Progenitor cell of endocrine pancreas (in vitro differentiated cells): Measurements from ENCODE around the gene SERTAD4. TPM values are rescaled to one million over a fixed set of nuclear protein-coding genes. Genes with fewer than 3 reads are reported as not detected.

Source experiments
- DNase-seq: peaks from one replicate; pipeline ENCODE4 v3.0.0; 2021; ENCODE audit warnings: low spot score; ENCODE audit not compliant: unreplicated experiment
- H3K27ac Mint-ChIP-seq: 2 replicates; pipeline ENCODE4 v1.8.0; 2021; ENCODE audit warnings: mild to moderate bottlenecking, moderate library complexity, mixed read lengths
- H3K27me3 Mint-ChIP-seq: 2 replicates; pipeline ENCODE4 v1.8.0; 2021; ENCODE audit warnings: mixed read lengths
- H3K36me3 Mint-ChIP-seq: 2 replicates; pipeline ENCODE4 v1.8.0; 2022; ENCODE audit warnings: mixed read lengths; ENCODE audit not compliant: insufficient read depth
- H3K4me1 Mint-ChIP-seq: 2 replicates; pipeline ENCODE4 v1.8.0; 2021; ENCODE audit warnings: low read depth, mixed read lengths
- H3K4me3 Mint-ChIP-seq: 2 replicates; pipeline ENCODE4 v1.8.0; 2021; ENCODE audit warnings: low read depth, mild to moderate bottlenecking, moderate library complexity, mixed read lengths
- H3K9me3 Mint-ChIP-seq: 2 replicates; pipeline ENCODE4 v1.8.0; 2021; ENCODE audit warnings: low read depth, mixed read lengths
- CTCF ChIP-seq: fragments of 200-600 bp; sonication (generic); IDR thresholded peaks from one replicate; pipeline ENCODE4 v1.5.0; 2021; ENCODE audit warnings: antibody characterized with exemption, mild to moderate bottlenecking; ENCODE audit not compliant: unreplicated experiment
- total RNA-seq: library from RNA; stranded (reverse); gene quantifications from 2 replicates; pipeline ENCODE4 v1.2.1, GENCODE V29; 2021

SERTAD4 gene
- total RNA-seq, 1 donor from 2014 or later = 1.1 TPM

GRCh38 chr1:210291786-210292230, 59.2 kb downstream of the SERTAD4 start:
- Mint-ChIP-seq H3K27me3 (peaks cover 8% of the 10 kb centered on the region), H3K4me3 (peak overlapping the region; percentile 76), H3K9me3 (no peaks in the 10 kb centered on the region), H3K27ac (peak overlapping the region; percentile 84), H3K4me1 (peaks cover 15% of the 10 kb centered on the region), H3K36me3 (no peaks in the 10 kb centered on the region)
- no peak for DNase-seq
- no peak for TF ChIP-seq CTCF

- peak; percentile 76 for DNase-seq
- peaks cover 12% of the 10 kb centered on the region for H3K27me3 Mint-ChIP-seq
- peak; percentile 69 for TF ChIP-seq CTCF
- no peaks in the 10 kb centered on the region for H3K9me3 Mint-ChIP-seq
- no peaks in the 10 kb centered on the region for H3K36me3 Mint-ChIP-seq
- peak overlapping the region; percentile 76 for H3K4me3 Mint-ChIP-seq
- H3K4me1 Mint-ChIP-seq = peaks cover 15% of the 10 kb centered on the region
- peak overlapping the region; percentile 90 for H3K27ac Mint-ChIP-seq
These were observed 59.8 kb downstream of the SERTAD4 start for GRCh38 chr1:210292231-210292871.

DNA sequence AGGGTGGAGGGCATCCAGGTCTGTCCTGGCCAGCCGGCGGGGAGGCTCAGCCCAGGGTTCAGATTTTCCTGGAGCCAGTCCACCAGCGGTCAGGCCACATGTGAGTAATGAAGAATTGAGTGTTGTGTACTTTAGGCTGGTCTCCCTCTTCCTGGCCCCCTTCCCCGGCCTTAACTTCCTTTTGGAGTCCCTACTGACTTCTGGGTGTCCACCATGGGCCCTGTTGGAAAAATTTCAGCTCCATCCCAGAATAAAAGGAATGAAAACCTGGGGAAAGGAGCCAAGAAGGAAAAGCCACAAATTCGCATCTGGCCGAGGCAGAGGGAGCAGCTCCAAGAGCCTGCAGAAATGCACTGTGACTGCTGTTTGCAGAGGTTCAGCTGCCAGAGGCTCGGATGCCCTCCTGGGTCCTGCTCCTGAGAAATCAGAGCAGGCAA, 60.6 kb downstream of the SERTAD4 start:
- Mint-ChIP-seq H3K36me3 (no peaks in the 10 kb centered on the region), H3K4me1 (peaks cover 15% of the 10 kb centered on the region), H3K27me3 (peaks cover 9% of the 10 kb centered on the region), H3K4me3 (peak overlapping the region; percentile 76), H3K27ac (peak overlapping the region; percentile 90), H3K9me3 (no peaks in the 10 kb centered on the region)
- no peak for DNase-seq
- TF ChIP-seq CTCF = no peak

GRCh38 chr1:210294999-210295745, 62.6 kb downstream of the SERTAD4 start:
- Mint-ChIP-seq H3K27ac (no peak overlapping the region), H3K9me3 (no peaks in the 10 kb centered on the region), H3K27me3 (peaks cover 13% of the 10 kb centered on the region), H3K4me3 (no peak overlapping the region), H3K36me3 (no peaks in the 10 kb centered on the region), H3K4me1 (peaks cover 19% of the 10 kb centered on the region)
- no peak for DNase-seq
- TF ChIP-seq CTCF = no peak

Other genes with a start within 250 kb of the SERTAD4 start
- 13.7 and 14.7 TPM in 2 replicates for gene HHAT, start 96.1 kb downstream of the SERTAD4 start, total RNA-seq